Measurements from ENCODE around the gene MED13L.
A peak's percentile ranks its signal among the peaks of the same experiment; 100 is the strongest.

Gene MED13L

GRCh38 chr12:116210131-116210530, 67.4 kb downstream of the MED13L start:
- no peak for FAIRE-seq

- FAIRE-seq = no peak
These were observed 68.0 kb downstream of the MED13L start for GRCh38 chr12:116209503-116209902.

DNA sequence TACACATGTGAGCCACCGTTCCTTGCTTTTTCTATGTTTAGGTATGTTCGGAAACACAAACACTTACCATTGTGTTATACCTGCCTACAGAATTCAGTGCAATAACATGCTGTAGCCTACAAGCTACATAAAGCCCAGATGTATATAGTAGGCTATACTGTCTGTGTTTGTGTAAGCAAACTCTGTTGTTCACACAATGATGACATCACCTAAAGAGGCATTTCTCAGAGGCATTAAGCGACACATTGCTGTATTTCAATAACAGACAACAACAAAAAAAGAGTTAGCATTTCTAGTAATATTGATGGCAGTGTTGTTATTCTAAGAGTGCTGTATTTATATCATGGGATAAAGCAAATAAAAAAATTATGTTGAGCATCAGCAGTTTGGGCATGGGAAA, 70.2 kb downstream of the MED13L start:
- no peak for FAIRE-seq

DNA sequence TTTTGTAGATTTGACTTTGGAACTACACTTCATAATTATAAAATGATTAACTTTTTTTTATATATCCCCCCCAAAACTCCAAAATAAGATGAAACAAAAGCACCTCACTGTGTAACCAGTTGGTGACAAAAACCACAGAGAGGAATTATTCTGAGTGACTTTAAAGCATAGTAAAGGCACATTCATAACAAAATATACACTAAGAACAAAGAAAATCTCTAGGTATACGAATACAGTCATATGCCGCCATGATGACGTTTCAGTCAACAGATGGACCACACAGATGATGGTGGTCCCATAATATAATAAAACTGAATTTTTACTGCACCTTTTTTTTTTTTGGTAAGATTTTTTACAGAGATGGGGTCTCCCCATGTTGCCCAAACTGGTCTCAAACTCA, 70.7 kb downstream of the MED13L start:
- no peak for FAIRE-seq

- FAIRE-seq = no peak
These were observed 72.7 kb downstream of the MED13L start for GRCh38 chr12:116204785-116205184.

DNA sequence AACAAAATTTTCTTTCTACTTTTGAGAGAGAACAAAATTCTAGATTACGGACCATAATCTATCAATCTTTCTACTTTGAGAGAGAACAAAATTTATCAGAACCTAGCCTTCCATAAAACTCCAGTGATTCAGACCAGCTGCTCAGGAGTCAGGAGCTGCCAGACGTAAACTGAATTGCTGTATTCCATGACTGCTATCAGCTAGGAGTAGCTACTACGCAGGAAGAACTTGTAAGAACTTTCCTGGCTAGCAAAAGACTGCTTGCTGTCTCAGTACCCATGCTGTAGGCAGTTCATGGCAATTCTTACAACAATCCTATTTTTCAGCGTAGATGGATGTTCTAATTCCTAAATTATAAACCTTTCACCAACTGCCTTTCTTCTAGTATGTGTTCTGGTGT, 73.3 kb downstream of the MED13L start:
- no peak for FAIRE-seq

DNA sequence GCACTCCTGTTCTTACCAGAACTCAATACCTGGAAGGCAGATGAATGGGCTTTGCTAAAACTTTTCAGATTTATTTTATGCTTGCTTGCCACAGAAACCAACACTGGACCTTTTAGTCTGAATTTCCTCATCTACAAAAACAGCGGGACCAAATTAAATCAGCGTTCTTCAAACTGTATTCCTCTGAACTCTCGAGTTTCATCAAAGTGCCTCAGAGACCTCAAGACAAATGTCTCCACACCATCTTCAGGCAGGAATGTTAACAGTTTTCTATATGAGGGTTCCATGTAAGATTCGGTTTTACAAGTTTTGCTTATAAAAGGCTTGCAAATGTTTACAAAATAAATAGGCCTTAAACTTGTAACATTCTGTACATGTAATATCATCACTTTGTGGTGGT, 74.6 kb downstream of the MED13L start:
- FAIRE-seq = no peak

- no peak for FAIRE-seq
These were observed 75.1 kb downstream of the MED13L start for GRCh38 chr12:116202433-116202832.

DNA sequence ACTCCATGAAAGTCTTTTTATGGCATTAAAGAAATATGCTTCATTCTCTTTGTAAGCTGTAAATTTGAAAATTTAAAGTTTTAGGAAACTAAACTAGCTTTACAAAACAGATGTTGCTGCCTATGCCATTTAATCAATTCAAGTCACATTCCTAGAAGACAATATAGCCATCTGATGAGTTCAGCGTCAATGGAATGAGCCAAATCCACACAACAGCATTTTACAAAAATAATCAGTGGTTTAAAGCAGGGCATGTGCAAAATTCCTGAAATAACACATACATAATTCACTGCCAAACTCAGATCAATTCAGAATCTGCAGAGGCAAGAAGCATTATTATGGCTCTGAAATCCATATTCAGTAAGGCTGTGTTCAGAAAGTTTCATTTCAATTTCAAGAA, 75.6 kb downstream of the MED13L start:
- no peak for FAIRE-seq

DNA sequence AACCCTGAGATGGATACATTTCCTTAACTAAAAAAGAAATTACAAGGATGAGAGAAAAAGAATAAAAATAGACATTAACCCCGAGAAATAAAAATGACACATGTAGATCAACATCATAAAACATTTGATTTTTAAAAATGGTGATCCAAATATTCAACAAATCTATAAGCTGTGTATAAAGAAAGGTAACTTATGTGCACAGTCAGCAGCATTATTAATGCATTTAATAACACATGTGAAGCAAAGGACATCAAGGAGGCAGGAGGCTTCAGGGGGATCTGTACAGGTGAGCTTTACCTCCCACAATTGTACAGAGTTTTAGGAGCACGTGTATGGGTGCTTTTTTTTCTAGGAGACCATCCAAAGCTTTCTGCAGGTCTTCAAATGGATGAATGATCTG, 76.1 kb downstream of the MED13L start:
- no peak for FAIRE-seq

DNA sequence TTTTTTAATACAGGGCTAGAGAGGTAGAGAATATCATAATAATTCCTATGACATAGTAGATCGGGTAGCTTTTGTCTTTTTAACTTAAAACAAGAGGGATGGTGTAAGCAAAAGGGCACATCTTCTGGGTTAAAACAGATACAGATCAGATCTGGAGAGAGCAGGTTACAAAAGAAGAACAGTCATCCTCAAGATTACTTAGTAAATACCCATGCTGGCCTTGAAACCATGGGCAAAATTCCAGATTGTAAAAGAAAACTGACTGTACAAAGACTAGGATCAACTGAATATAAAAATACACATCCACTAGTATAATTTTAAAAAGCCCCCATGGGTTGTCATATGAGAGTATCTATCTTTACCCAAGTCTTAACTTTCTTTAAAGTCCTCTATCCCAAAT, 76.7 kb downstream of the MED13L start:
- no peak for FAIRE-seq

DNA sequence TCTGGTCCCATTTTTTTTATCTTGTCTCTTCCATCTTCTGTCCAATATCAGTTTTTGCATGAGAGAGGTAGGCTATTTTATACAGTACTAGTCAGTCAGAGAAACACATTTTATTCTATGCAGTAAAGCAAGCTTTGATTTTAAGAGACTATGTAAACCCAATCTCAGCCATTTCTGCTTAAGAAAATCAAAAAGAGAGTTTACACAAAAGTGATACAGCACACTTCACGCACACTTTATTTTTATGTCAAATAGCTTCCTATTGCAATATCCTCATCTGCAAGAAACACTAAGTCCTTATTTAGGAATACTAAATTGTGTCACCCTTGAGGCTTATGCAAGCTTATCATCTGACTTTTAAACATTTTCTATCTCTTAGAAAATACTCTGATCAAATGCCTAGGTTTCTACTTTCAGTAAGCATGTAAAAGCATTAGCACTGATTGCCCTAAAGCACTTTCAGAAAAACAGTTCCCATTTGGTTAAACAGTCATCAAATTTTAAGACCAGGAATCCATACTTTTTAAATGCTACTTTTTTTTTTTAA, 78.3 kb downstream of the MED13L start:
- FAIRE-seq = no peak

DNA sequence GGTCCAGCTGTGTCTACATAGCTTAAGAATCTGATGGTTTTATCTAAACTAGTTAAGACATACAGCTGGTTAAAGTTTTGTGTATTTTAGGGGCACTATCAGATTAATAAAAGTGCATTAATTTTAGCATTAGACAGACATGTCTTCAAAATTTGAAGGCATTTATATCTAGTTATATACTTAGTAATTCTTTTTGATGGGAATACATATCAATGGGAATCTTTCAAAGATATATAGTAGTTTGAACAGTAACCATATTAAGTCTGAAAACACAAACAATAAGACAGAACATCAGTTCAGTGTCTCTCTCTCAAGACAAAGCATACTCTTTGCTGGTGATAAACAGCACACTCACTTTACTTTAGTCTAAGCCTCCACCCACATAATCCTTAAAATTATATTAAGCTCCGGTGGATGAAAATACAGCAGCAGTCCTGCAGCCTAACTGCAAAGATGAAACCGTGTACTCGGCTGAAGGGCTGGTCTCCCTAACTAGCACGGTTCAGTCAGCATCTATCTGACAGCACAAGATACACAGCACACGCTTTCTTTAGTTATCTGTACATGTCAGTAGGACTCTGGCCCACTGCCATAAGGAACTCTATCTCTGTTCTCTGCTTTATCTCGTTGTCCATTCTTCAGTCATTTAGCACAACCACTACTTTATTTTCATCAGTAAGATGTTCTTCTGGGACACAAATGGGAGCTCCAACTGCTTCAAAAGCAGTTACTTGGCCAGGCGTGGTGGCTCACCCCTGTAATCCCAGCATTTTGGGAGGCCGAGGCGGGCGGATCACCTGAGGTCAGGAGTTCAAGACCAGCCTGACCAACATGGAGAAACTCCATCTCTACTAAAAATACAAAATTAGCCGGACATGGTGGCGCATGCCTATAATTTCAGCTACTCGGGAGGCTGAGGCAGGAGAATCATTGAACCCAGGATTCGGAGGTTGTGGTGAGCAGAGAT, 80.5 kb downstream of the MED13L start:
- no peak for FAIRE-seq

DNA sequence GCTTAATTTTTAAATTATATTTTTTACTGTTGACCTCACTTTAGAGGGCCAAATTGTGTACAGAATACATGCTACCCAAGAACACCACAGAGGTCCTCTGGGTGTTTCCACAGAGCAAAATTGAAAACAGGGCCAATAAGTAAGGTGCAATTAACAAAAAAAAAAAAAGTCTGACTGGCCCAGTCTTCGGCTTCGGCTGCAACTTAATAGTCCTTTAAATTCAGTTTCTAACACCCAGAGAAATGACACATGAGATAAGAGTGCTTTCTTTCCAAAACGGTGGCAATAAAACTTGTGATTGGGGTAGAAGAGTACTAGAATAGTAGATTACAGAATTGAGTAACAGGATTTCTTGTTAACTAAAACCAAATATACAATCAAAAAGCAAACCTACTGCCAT, 81.3 kb downstream of the MED13L start:
- FAIRE-seq = no peak

- FAIRE-seq = no peak
These were observed 82.5 kb downstream of the MED13L start for GRCh38 chr12:116194935-116195431.

- FAIRE-seq = no peak
These were observed 87.8 kb downstream of the MED13L start for GRCh38 chr12:116189692-116190091.

DNA sequence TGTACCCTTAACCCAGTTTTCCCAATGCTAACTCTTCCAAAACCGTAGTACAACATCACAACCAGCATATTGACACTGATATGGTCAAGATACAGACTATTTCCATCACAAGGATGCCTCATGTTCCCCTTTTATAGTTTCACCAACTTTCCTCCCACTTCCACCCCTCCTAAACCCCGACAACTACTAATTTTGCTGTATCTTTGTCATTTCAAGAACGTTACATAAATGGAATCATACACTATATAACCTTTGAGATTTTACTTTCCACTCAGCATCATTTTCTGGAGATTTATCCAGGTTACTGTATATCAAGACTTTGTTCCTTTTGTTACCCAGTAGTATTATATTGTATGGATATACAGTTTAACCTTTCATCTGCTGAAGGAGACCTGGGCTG, 88.9 kb downstream of the MED13L start:
- FAIRE-seq = no peak

DNA sequence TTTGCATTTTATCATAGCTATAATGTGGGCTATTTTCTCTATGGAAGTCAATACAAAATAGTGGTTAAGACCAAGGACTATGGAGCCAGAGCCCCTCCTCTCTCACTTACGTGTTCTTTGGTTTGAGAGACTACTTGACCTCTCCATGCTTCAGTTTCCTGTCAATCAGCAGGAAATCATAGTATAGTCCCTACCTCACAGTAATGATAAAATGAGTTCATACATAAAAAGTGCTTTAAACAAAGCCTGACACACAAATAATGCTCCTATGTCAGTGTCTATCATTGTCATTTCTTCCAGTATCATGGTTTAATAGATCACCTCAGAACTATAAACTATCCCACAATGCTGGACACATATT, 90.4 kb downstream of the MED13L start:
- no peak for FAIRE-seq

GRCh38 chr12:116186482-116187150, 90.9 kb downstream of the MED13L start:
- no peak for FAIRE-seq

DNA sequence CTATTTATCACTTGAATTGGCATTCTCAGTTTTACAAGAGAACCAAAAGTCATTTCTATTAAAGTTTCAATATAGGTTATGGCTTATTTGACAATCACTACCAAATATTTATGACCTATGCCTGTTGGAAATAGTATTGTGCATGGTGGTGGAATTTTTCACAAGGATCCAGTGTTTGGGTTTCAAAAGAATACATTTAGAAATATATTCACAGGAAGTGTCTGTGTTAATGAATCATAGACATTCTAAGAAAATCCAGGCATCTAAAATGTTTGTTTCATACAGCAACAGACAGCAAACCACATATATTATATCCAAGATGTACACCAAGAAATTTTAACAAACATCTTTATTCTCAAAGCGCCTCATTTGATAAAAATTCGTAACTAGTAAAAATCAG, 92.7 kb downstream of the MED13L start:
- FAIRE-seq = peak; percentile 78

- no peak for FAIRE-seq
These were observed 93.8 kb downstream of the MED13L start for GRCh38 chr12:116183741-116184141.

GRCh38 chr12:116182359-116183063, 95.0 kb downstream of the MED13L start:
- no peak for FAIRE-seq

- no peak for FAIRE-seq
These were observed 97.0 kb downstream of the MED13L start for GRCh38 chr12:116180448-116180847.
